H1 (cell line): ENCODE measurements around the gene MPDU1. TPM values are rescaled to one million over a fixed set of nuclear protein-coding genes. Genes with fewer than 3 reads are reported as not detected.

Experiments used
- ATF2 ChIP-seq: IDR thresholded peaks from 2 replicates; pipeline ENCODE4 v1.6.1; 2012; ENCODE audit warnings: low read length, inconsistent platforms
- CBX5 ChIP-seq: fragments of 300-800, 300-1000 bp; sonication (generic); IDR thresholded peaks from 2 replicates; pipeline ENCODE4 v1.7.1; 2016; ENCODE audit warnings: antibody characterized with exemption, low read length, low read depth
- CHD1 ChIP-seq: IDR thresholded peaks from 2 replicates; pipeline ENCODE4 v1.6.1; 2012; ENCODE audit warnings: low read depth, low read length, improper control_type of control experiment
- CHD2 ChIP-seq: IDR thresholded peaks from 2 replicates; pipeline ENCODE4 v1.6.1; 2012; ENCODE audit warnings: low read length, improper control_type of control experiment
- CHD7 ChIP-seq: fragments of 300-600 bp; sonication (generic); IDR thresholded peaks from 2 replicates; pipeline ENCODE4 v1.7.1; 2012; ENCODE audit warnings: low read length, moderate library complexity, mild to moderate bottlenecking, inconsistent platforms; ENCODE audit not compliant: insufficient replicate concordance
- POU5F1 ChIP-seq: IDR thresholded peaks from 2 replicates; pipeline ENCODE4 v1.6.1; 2011; ENCODE audit warnings: low read depth, mild to moderate bottlenecking, low read length, moderate library complexity
- SIN3A ChIP-seq, 2 experiments: IDR thresholded peaks in 1 of 2; conservative IDR thresholded peaks in 1 of 2; 2 replicates each; pipeline ENCODE4 v1.6.1; 2011 to 2012; ENCODE audit warnings: low read length in 2 of 2, improper control_type of control experiment in 1 of 2, low read depth in 1 of 2, mild to moderate bottlenecking in 1 of 2
- TAF1 ChIP-seq: IDR thresholded peaks from 2 replicates; pipeline ENCODE4 v1.6.1; 2011; ENCODE audit warnings: mild to moderate bottlenecking, low read depth, low read length
- TEAD4 ChIP-seq: IDR thresholded peaks from 2 replicates; pipeline ENCODE4 v1.6.1; 2012; ENCODE audit warnings: low read depth, low read length, inconsistent platforms, mixed read lengths
- polyA plus RNA-seq, 7 experiments: library from polyadenylated mRNA; depleted of rRNA in 3 of 7; stranded (reverse) in 5 of 7; unstranded in 2 of 7; fragments of >200 nt in 5 of 7; fragments of 200-250 nt in 2 of 7; gene quantifications; 1 replicate in 5 of 7; 2 replicates in 1 of 7; 4 replicates in 1 of 7; pipeline versions ENCODE4 v1.2.1 to v1.2.3, GENCODE V29; 2011 to 2013; ENCODE audit warnings: missing spikeins in 2 of 7, mixed read lengths in 2 of 7
- total RNA-seq: library from RNA; stranded (reverse); fragmentation: NEBNext Ultra II Directional; extraction: Animal tissue kit (Norgen Biotek cat#: 25700); gene quantifications from 2 replicates; pipeline ENCODE4 v1.2.1, GENCODE V29; 2021

Gene MPDU1
- total and polyA plus RNA-seq, 2 of the 8 experiments (the other 6 are each of a cell fraction or from before 2014, with no cell fraction given), result 63.2 to 142 TPM

GRCh38 chr17:7538891-7539545 lies 44.6 kb upstream of the MPDU1 start (continued):
- TF ChIP-seq CHD7, result no peak
- no peak for TF ChIP-seq POU5F1
- no peak for TF ChIP-seq CHD2
- no peak for TF ChIP-seq CBX5
- no peak for TF ChIP-seq TEAD4
- TF ChIP-seq TAF1, result no peak
- no peak for TF ChIP-seq ATF2
- TF ChIP-seq CHD1, result no peak
- no peak for TF ChIP-seq SIN3A (conservative IDR thresholded peaks at IDR 0.05 in 1 of 2, IDR thresholded peaks at IDR 0.05 in 1 of 2; ENCODE audit: low read depth in 1 of 2, low read length in 2 of 2)
